ENCODE data around the gene ULK4.
"Not testable (repeated sequence)": the region's sequence is repeated elsewhere in the genome, so short reads cannot be mapped to it uniquely, and the experiment has no call there.

The ULK4 gene

GRCh38 chr3:41441568-41441967 is 520.3 kb downstream of the ULK4 start:
- DNase-seq (ENCODE audit: low read depth in 2 of 2) = no peak

- no peak for DNase-seq (ENCODE audit: low read depth in 2 of 2)
These were observed 520.8 kb downstream of the ULK4 start for GRCh38 chr3:41441139-41441538.

- DNase-seq (ENCODE audit: low read depth in 2 of 2) = no peak
These were observed 524.9 kb downstream of the ULK4 start for GRCh38 chr3:41436983-41437382.

- DNase-seq (ENCODE audit: low read depth in 2 of 2) = no peak
These were observed 527.1 kb downstream of the ULK4 start for GRCh38 chr3:41434781-41435180.

- no peak for DNase-seq (ENCODE audit: low read depth in 2 of 2)
These were observed 530.5 kb downstream of the ULK4 start for GRCh38 chr3:41431386-41431785.

GRCh38 chr3:41430886-41431285 is 531.0 kb downstream of the ULK4 start:
- no peak for DNase-seq (ENCODE audit: low read depth in 2 of 2)

- no peak for DNase-seq (ENCODE audit: low read depth in 2 of 2)
These were observed 531.5 kb downstream of the ULK4 start for GRCh38 chr3:41430391-41430790.

- no peak for DNase-seq (ENCODE audit: low read depth in 2 of 2)
These were observed 535.4 kb downstream of the ULK4 start for GRCh38 chr3:41426485-41426884.

- no peak for DNase-seq (ENCODE audit: low read depth in 2 of 2)
These were observed 537.2 kb downstream of the ULK4 start for GRCh38 chr3:41424543-41425300.

GRCh38 chr3:41419809-41420208 is 542.1 kb downstream of the ULK4 start:
- no peak for DNase-seq (ENCODE audit: low read depth in 2 of 2)

- peak in 1 of 2 donors; percentile 6 for DNase-seq (ENCODE audit: low read depth in 2 of 2)
These were observed 542.8 kb downstream of the ULK4 start for GRCh38 chr3:41418961-41419691.

GRCh38 chr3:41417574-41417973 is 544.3 kb downstream of the ULK4 start:
- DNase-seq (ENCODE audit: low read depth in 2 of 2) = no peak

- DNase-seq (ENCODE audit: low read depth in 2 of 2) = no peak
These were observed 550.8 kb downstream of the ULK4 start for GRCh38 chr3:41411065-41411464.

GRCh38 chr3:41405466-41405865 is 556.4 kb downstream of the ULK4 start:
- no peak for DNase-seq (ENCODE audit: low read depth in 2 of 2)

GRCh38 chr3:41404582-41404981 is 557.3 kb downstream of the ULK4 start:
- no peak for DNase-seq (ENCODE audit: low read depth in 2 of 2)

- DNase-seq (ENCODE audit: low read depth in 2 of 2) = no peak
These were observed 567.0 kb downstream of the ULK4 start for GRCh38 chr3:41394896-41395295.

GRCh38 chr3:41370765-41371535 is 591.0 kb downstream of the ULK4 start:
- DNase-seq (ENCODE audit: low read depth in 2 of 2) = not testable (repeated sequence)

GRCh38 chr3:41370307-41370706 is 591.6 kb downstream of the ULK4 start:
- DNase-seq (ENCODE audit: low read depth in 2 of 2) = no peak

GRCh38 chr3:41369838-41370237 is 592.1 kb downstream of the ULK4 start:
- no peak for DNase-seq (ENCODE audit: low read depth in 2 of 2)

GRCh38 chr3:41365973-41366372 is 595.9 kb downstream of the ULK4 start:
- DNase-seq (ENCODE audit: low read depth in 2 of 2) = no peak

GRCh38 chr3:41364736-41365135 is 597.2 kb downstream of the ULK4 start:
- DNase-seq (ENCODE audit: low read depth in 2 of 2) = no peak

- no peak for DNase-seq (ENCODE audit: low read depth in 2 of 2)
These were observed 597.9 kb downstream of the ULK4 start for GRCh38 chr3:41363830-41364523.
